Measurements from ENCODE around the gene CC2D2A. TPM values are rescaled to one million over a fixed set of nuclear protein-coding genes. Genes with fewer than 3 reads are reported as not detected.

Gene CC2D2A
- total RNA-seq, 1 experiment from 2014 or later: 29.7 TPM

GRCh38 chr4:15550491-15550890 is 80.8 kb downstream of the CC2D2A start:
- no peak for DNase-seq (ENCODE audit: low spot score)
- TF ChIP-seq EZH2 (IDR thresholded peaks at IDR 0.05; ENCODE audit: borderline replicate concordance, low read depth, low read length, poor library complexity, severe bottlenecking): no peak
- TF ChIP-seq, protein P1, sequence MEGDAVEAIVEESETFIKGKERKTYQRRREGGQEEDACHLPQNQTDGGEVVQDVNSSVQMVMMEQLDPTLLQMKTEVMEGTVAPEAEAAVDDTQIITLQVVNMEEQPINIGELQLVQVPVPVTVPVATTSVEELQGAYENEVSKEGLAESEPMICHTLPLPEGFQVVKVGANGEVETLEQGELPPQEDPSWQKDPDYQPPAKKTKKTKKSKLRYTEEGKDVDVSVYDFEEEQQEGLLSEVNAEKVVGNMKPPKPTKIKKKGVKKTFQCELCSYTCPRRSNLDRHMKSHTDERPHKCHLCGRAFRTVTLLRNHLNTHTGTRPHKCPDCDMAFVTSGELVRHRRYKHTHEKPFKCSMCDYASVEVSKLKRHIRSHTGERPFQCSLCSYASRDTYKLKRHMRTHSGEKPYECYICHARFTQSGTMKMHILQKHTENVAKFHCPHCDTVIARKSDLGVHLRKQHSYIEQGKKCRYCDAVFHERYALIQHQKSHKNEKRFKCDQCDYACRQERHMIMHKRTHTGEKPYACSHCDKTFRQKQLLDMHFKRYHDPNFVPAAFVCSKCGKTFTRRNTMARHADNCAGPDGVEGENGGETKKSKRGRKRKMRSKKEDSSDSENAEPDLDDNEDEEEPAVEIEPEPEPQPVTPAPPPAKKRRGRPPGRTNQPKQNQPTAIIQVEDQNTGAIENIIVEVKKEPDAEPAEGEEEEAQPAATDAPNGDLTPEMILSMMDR (conservative IDR thresholded peaks at IDR 0.05; ENCODE audit: low read depth, low read length): no peak
- no peaks in the 10 kb centered on the region for H3K9me3 ChIP-seq (ENCODE audit: low read depth, low read length, poor library complexity, severe bottlenecking)
- ChIA-PET CTCF (no interaction called here), POLR2A (ENCODE audit: low non-redundant PET) (no interaction called here)
- no peak overlapping the region for H3K4me3 ChIP-seq (ENCODE audit: low read depth, low read length, poor library complexity, severe bottlenecking)
- intact Hi-C loops (cut with micrococcal nuclease; ENCODE audit: unreplicated experiment): no loop called here
- H3K27me3 ChIP-seq (replicated peaks; ENCODE audit: insufficient read depth, low read depth, low read length, poor library complexity): no peaks in the 10 kb centered on the region
- no TSS peak for BruUV-seq (replicated peaks)
- H3K36me3 ChIP-seq (ENCODE audit: insufficient read depth, low read length, poor library complexity, severe bottlenecking): no peaks in the 10 kb centered on the region
- H3K27ac ChIP-seq (ENCODE audit: low read depth, low read length, poor library complexity, severe bottlenecking): no peak overlapping the region
- H3K4me1 ChIP-seq (ENCODE audit: insufficient read depth, low read length, poor library complexity, severe bottlenecking): no peaks in the 10 kb centered on the region

GRCh38 chr4:15551740-15552446 is 82.2 kb downstream of the CC2D2A start:
- no TSS peak for BruUV-seq (replicated peaks)
- ChIA-PET CTCF (no interaction called here), POLR2A (ENCODE audit: low non-redundant PET) (no interaction called here)
- Histone ChIP-seq H3K36me3 (ENCODE audit: insufficient read depth, low read length, poor library complexity, severe bottlenecking) (no peaks in the 10 kb centered on the region), H3K9me3 (ENCODE audit: low read depth, low read length, poor library complexity, severe bottlenecking) (no peaks in the 10 kb centered on the region), H3K27ac (ENCODE audit: low read depth, low read length, poor library complexity, severe bottlenecking) (no peak overlapping the region), H3K27me3 (replicated peaks; ENCODE audit: insufficient read depth, low read depth, low read length, poor library complexity) (no peaks in the 10 kb centered on the region), H3K4me1 (ENCODE audit: insufficient read depth, low read length, poor library complexity, severe bottlenecking) (no peaks in the 10 kb centered on the region), H3K4me3 (ENCODE audit: low read depth, low read length, poor library complexity, severe bottlenecking) (no peak overlapping the region)
- intact Hi-C loops (cut with micrococcal nuclease; ENCODE audit: unreplicated experiment): no loop called here
- DNase-seq (ENCODE audit: low spot score): no peak
- TF ChIP-seq, protein P1 (conservative IDR thresholded peaks at IDR 0.05; ENCODE audit: low read depth, low read length): no peak
- no peak for TF ChIP-seq EZH2 (IDR thresholded peaks at IDR 0.05; ENCODE audit: borderline replicate concordance, low read depth, low read length, poor library complexity, severe bottlenecking)

DNA sequence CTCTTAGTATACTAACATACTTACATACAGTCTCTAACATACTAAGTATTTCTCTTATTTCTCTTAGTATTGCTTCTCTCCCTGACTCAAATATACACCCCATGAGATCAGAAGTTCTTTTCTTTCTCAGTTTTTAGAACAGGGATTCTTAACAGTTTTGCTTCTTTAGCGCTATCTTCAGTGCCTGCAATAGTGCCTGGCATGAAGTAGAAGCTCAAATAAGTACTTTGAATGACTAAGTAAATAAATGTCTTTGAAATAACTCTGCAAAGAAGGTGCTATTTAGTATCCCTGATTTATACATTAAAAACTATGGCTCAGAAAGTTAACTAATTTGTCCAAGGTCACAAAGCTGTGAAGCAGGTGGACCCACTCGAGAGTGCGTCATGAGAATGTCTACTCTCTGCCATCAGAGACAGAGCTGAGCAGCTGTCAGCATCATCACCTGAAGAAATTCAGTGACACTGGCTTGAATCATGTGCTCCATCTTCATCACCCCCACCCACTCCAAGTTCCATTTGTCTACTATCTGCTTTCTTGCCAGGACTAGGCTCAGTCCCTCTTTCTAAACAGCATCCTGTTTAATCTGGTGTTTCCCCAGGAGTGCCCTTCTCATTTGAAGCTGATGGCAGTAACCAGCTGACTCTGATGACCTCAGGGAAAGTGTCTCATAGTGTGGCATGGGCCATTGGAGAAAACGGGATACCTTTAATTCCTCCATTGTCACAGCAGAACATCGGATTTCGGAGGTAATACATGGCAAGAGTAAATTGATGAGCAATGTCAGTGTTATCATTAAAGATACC is 83.1 kb downstream of the CC2D2A start:
- Histone ChIP-seq H3K9me3 (ENCODE audit: low read depth, low read length, poor library complexity, severe bottlenecking) (no peaks in the 10 kb centered on the region), H3K4me3 (ENCODE audit: low read depth, low read length, poor library complexity, severe bottlenecking) (no peak overlapping the region), H3K27me3 (replicated peaks; ENCODE audit: insufficient read depth, low read depth, low read length, poor library complexity) (no peaks in the 10 kb centered on the region), H3K4me1 (ENCODE audit: insufficient read depth, low read length, poor library complexity, severe bottlenecking) (no peaks in the 10 kb centered on the region), H3K27ac (ENCODE audit: low read depth, low read length, poor library complexity, severe bottlenecking) (no peak overlapping the region), H3K36me3 (ENCODE audit: insufficient read depth, low read length, poor library complexity, severe bottlenecking) (no peaks in the 10 kb centered on the region)
- TF ChIP-seq, protein P1 (conservative IDR thresholded peaks at IDR 0.05; ENCODE audit: low read depth, low read length): no peak
- no peak for TF ChIP-seq EZH2 (IDR thresholded peaks at IDR 0.05; ENCODE audit: borderline replicate concordance, low read depth, low read length, poor library complexity, severe bottlenecking)
- POLR2A ChIA-PET (ENCODE audit: low non-redundant PET): no interaction called here
- intact Hi-C loops (cut with micrococcal nuclease; ENCODE audit: unreplicated experiment): no loop called here
- no peak for DNase-seq (ENCODE audit: low spot score)
- CTCF ChIA-PET: no interaction called here
- BruUV-seq (replicated peaks): no TSS peak
